Thyroid gland (tissue), 4 donors: Measurements from ENCODE around the gene ANXA10.

ENCODE experiments used
- POLR2A ChIP-seq, 2 donors: fragments of 450-650 bp; IDR thresholded peaks; one replicate each; pipeline ENCODE4 v1.6.1; 2017; ENCODE audit warnings: antibody characterized with exemption in 2 of 2, mild to moderate bottlenecking in 2 of 2, moderate library complexity in 1 of 2
- TF ChIP-seq, protein P1 (sequence below), 6 experiments: fragments of 200-600 bp in 3 of 6; fragments of 450-650 bp in 3 of 6; sonication (generic) in 3 of 6; IDR thresholded peaks; one replicate each; pipeline ENCODE4 v1.5.1; 2016 to 2019; ENCODE audit warnings: antibody characterized with exemption in 6 of 6, mild to moderate bottlenecking in 2 of 6, inconsistent platforms in 1 of 6, moderate library complexity in 1 of 6

DNA sequence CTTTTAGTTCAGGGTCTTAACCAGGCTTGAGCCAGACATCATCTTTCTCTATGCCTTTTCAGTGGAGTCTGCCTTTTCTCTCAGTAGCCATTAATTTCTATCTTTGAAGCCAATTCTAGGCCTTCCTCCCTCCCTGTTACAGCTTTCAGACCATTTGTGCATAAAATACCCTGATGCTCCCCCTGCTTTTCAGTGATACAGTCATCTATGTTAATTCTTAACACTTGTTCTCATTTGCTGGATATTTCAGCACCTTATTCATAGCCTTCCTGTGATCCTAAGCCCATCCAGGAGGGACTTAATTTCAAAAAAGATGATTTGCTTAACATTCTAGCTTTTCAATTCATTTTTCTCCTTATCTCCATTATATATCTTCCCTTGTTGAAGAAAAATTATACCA is 42.3 kb downstream of the ANXA10 start:
- no peak for TF ChIP-seq POLR2A (IDR thresholded peaks at IDR 0.05)
- TF ChIP-seq, protein P1, sequence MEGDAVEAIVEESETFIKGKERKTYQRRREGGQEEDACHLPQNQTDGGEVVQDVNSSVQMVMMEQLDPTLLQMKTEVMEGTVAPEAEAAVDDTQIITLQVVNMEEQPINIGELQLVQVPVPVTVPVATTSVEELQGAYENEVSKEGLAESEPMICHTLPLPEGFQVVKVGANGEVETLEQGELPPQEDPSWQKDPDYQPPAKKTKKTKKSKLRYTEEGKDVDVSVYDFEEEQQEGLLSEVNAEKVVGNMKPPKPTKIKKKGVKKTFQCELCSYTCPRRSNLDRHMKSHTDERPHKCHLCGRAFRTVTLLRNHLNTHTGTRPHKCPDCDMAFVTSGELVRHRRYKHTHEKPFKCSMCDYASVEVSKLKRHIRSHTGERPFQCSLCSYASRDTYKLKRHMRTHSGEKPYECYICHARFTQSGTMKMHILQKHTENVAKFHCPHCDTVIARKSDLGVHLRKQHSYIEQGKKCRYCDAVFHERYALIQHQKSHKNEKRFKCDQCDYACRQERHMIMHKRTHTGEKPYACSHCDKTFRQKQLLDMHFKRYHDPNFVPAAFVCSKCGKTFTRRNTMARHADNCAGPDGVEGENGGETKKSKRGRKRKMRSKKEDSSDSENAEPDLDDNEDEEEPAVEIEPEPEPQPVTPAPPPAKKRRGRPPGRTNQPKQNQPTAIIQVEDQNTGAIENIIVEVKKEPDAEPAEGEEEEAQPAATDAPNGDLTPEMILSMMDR (IDR thresholded peaks at IDR 0.05) = no peak
